ENCODE data around the gene MYO15A. TPM values are rescaled to one million over a fixed set of nuclear protein-coding genes. Genes with fewer than 3 reads are reported as not detected.

MYO15A gene
- total and polyA plus RNA-seq, 2 experiments from 2014 or later = 1.0 to 2.2 TPM

DNA sequence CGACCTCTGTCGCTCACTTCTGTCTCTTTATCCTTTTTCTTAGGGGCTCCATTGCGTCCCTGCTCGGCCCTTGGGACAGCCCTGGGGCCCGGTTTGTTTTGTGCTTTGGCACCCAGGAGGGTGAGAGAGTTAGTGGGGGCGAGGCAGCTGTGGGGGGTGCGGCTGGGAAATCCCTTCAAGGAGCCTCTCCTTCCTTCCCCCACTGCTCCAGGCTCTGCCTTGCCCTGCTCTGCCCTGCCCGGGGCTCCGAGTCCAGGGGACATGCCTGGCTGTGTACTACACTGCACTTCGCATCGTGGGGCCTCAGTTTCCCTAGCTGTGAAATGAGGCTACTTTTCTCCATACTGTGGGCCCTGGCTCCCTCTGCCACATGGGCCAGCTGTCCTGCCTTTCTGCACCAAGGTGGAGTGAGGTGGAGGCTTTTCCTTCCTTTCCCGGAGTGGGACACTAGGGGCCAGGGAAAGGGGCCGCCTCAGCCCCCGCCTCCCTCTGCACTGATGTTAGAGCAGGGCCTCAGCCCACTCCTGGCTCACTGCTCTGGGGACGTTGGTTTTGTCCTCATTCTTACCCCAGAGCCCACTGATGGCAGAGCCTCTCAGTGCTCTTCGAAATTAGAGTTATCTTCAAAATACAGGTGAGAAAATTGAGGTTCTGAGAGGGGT, 117.9 kb downstream of the MYO15A start:
- Histone ChIP-seq H3K4me1 (ENCODE audit: insufficient read depth) (peaks cover 16% of the 10 kb centered on the region), H3K36me3 (ENCODE audit: insufficient read depth) (no peaks in the 10 kb centered on the region), H3K4me2 (peak overlapping the region; percentile 97), H3K79me2 (replicated peaks; ENCODE audit: insufficient read depth) (peaks cover 51% of the 10 kb centered on the region), H3K9me2 (ENCODE audit: insufficient read depth) (no peaks in the 10 kb centered on the region), H3K4me3 (peak overlapping the region; percentile 96), H3K27ac (ENCODE audit: low read depth) (no peak overlapping the region), H2AFZ (peak overlapping the region; percentile 38; the same call in 1 of the 2 replicates), H3K27me3 (ENCODE audit: insufficient read depth) (no peaks in the 10 kb centered on the region), H4K20me1 (replicated peaks; ENCODE audit: insufficient read depth) (peaks cover 4% of the 10 kb centered on the region), H3F3A (replicated peaks; ENCODE audit: low read depth) (0 out of 2 replicates have a peak, but pooled peaks cover 3% of the 10 kb centered on the region)
- Mint-ChIP-seq H3K27ac (peak overlapping the region; percentile 64; the same call in 1 of the 2 replicates), H3K4me3 (peak overlapping the region; percentile 93), H3K36me3 (ENCODE audit: low read depth) (no peaks in the 10 kb centered on the region; the same call in 2 of the 3 replicates), H3K9me3 (no peaks in the 10 kb centered on the region), H3K4me1 (peaks cover 23% of the 10 kb centered on the region), H3K27me3 (ENCODE audit: insufficient read depth, low read depth, poor library complexity) (peaks cover 15% of the 10 kb centered on the region)
- DNase-seq (ENCODE audit: low spot score) (no peak), ATAC-seq (no peak)
- TF ChIP-seq ZNF331 (CRISPR knock-in tag; IDR thresholded peaks at IDR 0.05; ENCODE audit: low read depth) (no peak), CTCF (conservative IDR thresholded peaks at IDR 0.05; ENCODE audit: low read depth in 2 of 2) (no peak), CREB1 (CRISPR knock-in tag; IDR thresholded peaks at IDR 0.05; ENCODE audit: low read depth) (no peak), EZH2 (IDR thresholded peaks at IDR 0.05; ENCODE audit: low read depth, unreplicated experiment) (no peak), POLR2AphosphoS5 (IDR thresholded peaks at IDR 0.05; ENCODE audit: low read depth) (no peak), JUNB (IDR thresholded peaks at IDR 0.05; ENCODE audit: unreplicated experiment) (no peak), EZH2phosphoT487 (IDR thresholded peaks at IDR 0.05; ENCODE audit: unreplicated experiment) (no peak), ZNF114 (CRISPR knock-in tag; IDR thresholded peaks at IDR 0.05) (no peak), NANOG (IDR thresholded peaks at IDR 0.05; ENCODE audit: borderline replicate concordance) (no peak), STAT1 (IDR thresholded peaks at IDR 0.05; ENCODE audit: unreplicated experiment) (no peak)
- TF ChIP-seq, protein P1, sequence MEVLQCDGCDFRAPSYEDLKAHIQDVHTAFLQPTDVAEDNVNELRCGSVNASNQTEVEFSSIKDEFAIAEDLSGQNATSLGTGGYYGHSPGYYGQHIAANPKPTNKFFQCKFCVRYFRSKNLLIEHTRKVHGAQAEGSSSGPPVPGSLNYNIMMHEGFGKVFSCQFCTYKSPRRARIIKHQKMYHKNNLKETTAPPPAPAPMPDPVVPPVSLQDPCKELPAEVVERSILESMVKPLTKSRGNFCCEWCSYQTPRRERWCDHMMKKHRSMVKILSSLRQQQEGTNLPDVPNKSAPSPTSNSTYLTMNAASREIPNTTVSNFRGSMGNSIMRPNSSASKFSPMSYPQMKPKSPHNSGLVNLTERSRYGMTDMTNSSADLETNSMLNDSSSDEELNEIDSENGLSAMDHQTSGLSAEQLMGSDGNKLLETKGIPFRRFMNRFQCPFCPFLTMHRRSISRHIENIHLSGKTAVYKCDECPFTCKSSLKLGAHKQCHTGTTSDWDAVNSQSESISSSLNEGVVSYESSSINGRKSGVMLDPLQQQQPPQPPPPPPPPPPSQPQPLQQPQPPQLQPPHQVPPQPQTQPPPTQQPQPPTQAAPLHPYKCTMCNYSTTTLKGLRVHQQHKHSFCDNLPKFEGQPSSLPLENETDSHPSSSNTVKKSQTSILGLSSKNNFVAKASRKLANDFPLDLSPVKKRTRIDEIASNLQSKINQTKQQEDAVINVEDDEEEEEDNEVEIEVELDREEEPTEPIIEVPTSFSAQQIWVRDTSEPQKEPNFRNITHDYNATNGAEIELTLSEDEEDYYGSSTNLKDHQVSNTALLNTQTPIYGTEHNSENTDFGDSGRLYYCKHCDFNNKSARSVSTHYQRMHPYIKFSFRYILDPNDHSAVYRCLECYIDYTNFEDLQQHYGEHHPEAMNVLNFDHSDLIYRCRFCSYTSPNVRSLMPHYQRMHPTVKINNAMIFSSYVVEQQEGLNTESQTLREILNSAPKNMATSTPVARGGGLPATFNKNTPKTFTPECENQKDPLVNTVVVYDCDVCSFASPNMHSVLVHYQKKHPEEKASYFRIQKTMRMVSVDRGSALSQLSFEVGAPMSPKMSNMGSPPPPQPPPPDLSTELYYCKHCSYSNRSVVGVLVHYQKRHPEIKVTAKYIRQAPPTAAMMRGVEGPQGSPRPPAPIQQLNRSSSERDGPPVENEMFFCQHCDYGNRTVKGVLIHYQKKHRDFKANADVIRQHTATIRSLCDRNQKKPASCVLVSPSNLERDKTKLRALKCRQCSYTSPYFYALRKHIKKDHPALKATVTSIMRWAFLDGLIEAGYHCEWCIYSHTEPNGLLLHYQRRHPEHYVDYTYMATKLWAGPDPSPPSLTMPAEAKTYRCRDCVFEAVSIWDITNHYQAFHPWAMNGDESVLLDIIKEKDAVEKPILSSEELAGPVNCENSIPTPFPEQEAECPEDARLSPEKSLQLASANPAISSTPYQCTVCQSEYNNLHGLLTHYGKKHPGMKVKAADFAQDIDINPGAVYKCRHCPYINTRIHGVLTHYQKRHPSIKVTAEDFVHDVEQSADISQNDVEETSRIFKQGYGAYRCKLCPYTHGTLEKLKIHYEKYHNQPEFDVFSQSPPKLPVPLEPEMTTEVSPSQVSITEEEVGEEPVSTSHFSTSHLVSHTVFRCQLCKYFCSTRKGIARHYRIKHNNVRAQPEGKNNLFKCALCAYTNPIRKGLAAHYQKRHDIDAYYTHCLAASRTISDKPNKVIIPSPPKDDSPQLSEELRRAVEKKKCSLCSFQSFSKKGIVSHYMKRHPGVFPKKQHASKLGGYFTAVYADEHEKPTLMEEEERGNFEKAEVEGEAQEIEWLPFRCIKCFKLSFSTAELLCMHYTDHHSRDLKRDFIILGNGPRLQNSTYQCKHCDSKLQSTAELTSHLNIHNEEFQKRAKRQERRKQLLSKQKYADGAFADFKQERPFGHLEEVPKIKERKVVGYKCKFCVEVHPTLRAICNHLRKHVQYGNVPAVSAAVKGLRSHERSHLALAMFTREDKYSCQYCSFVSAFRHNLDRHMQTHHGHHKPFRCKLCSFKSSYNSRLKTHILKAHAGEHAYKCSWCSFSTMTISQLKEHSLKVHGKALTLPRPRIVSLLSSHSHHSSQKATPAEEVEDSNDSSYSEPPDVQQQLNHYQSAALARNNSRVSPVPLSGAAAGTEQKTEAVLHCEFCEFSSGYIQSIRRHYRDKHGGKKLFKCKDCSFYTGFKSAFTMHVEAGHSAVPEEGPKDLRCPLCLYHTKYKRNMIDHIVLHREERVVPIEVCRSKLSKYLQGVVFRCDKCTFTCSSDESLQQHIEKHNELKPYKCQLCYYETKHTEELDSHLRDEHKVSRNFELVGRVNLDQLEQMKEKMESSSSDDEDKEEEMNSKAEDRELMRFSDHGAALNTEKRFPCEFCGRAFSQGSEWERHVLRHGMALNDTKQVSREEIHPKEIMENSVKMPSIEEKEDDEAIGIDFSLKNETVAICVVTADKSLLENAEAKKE (CRISPR knock-in tag; IDR thresholded peaks at IDR 0.05) = no peak
- TF ChIP-seq, protein P2, sequence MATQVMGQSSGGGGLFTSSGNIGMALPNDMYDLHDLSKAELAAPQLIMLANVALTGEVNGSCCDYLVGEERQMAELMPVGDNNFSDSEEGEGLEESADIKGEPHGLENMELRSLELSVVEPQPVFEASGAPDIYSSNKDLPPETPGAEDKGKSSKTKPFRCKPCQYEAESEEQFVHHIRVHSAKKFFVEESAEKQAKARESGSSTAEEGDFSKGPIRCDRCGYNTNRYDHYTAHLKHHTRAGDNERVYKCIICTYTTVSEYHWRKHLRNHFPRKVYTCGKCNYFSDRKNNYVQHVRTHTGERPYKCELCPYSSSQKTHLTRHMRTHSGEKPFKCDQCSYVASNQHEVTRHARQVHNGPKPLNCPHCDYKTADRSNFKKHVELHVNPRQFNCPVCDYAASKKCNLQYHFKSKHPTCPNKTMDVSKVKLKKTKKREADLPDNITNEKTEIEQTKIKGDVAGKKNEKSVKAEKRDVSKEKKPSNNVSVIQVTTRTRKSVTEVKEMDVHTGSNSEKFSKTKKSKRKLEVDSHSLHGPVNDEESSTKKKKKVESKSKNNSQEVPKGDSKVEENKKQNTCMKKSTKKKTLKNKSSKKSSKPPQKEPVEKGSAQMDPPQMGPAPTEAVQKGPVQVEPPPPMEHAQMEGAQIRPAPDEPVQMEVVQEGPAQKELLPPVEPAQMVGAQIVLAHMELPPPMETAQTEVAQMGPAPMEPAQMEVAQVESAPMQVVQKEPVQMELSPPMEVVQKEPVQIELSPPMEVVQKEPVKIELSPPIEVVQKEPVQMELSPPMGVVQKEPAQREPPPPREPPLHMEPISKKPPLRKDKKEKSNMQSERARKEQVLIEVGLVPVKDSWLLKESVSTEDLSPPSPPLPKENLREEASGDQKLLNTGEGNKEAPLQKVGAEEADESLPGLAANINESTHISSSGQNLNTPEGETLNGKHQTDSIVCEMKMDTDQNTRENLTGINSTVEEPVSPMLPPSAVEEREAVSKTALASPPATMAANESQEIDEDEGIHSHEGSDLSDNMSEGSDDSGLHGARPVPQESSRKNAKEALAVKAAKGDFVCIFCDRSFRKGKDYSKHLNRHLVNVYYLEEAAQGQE (IDR thresholded peaks at IDR 0.05; ENCODE audit: unreplicated experiment) = no peak
- TF ChIP-seq, protein P3, sequence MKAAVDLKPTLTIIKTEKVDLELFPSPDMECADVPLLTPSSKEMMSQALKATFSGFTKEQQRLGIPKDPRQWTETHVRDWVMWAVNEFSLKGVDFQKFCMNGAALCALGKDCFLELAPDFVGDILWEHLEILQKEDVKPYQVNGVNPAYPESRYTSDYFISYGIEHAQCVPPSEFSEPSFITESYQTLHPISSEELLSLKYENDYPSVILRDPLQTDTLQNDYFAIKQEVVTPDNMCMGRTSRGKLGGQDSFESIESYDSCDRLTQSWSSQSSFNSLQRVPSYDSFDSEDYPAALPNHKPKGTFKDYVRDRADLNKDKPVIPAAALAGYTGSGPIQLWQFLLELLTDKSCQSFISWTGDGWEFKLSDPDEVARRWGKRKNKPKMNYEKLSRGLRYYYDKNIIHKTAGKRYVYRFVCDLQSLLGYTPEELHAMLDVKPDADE (IDR thresholded peaks at IDR 0.05) = no peak

Data from GM23338 (cell line).